Kidney capillary endothelial cell (primary cell): ENCODE results near the gene C3orf49.

Experiments used
- DNase-seq: peaks from one replicate; pipeline ENCODE4 v3.0.0-alpha.2; 2018; ENCODE audit warnings: low spot score

Gene C3orf49

GRCh38 chr3:63819151-63819398 is at the start of gene C3orf49:
Gene C3orf49, plus strand, starts transcription at chr3:63819299. Its CDS starts 173 bp downstream, at chr3:63819472.
- DNase-seq = no peak

GRCh38 chr3:63774781-63775180 is 44.3 kb upstream of the C3orf49 start:
- no peak for DNase-seq

GRCh38 chr3:63779227-63779626 is 39.9 kb upstream of the C3orf49 start:
- DNase-seq = no peak

- peak; percentile 6 for DNase-seq
Observed at GRCh38 chr3:63791974-63792373, 27.1 kb upstream of the C3orf49 start.

- DNase-seq = no peak
Observed at GRCh38 chr3:63795438-63795837, 23.7 kb upstream of the C3orf49 start.

GRCh38 chr3:63798544-63798943 is 20.6 kb upstream of the C3orf49 start:
- no peak for DNase-seq

DNA sequence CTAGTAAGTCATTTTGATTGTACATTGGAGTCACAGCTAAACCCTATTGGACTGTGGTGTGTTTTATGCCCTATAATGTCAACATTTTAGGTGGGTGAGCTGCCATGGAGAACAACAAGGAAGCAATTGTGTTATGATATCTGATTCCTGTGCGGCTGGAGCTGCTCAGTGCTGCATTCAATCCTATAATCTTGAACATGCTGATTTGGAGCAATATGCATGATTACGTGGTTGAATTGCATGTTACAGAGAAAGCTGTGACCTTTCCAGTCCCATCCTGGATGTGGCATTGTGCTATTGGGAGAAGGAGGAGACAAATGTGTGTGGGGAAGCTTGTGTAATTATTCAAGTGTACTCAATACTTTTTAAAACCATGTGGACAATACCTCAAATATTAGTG is 20.1 kb upstream of the C3orf49 start:
- DNase-seq = no peak

DNA sequence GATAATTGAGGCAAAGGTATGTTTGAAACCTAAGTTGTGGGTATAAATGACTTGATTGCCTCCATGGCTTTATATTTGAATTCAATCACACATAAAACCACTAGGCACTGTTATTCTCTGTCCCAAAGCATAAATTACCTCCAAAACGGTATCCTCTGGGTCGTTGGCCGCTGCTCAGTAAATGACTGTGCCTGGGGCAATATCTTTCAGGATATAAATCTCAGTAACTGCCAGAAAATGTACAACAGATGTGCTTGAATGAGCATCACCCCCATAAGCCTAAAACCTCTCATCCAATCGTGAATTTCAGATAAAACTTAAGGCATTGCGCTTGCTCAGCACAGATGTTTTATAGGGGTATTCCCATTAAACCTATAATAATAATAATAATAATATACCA is 19.0 kb upstream of the C3orf49 start:
- DNase-seq = no peak

- no peak for DNase-seq
Observed at GRCh38 chr3:63803911-63804310, 15.2 kb upstream of the C3orf49 start.

- peak; percentile 59 for DNase-seq
Observed at GRCh38 chr3:63807961-63808565, 11.0 kb upstream of the C3orf49 start.

DNA sequence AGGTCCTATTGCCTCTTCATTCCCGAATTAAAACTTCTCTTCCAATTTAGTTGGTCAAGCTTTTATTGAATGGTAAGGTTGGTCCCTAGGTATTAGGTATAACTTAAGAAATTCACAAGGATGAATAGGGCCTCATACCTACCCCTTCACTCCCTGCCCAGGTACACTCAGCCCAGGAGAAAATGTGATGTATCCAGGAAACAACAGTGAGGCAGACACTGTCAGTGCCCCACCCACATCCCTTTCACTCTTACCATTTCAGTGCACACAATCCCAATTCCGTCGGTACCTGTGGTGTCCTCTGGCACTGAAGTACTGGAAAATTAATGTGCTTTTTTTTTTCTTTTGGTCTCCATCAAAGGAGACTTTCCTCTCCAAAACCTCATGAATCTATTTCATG is 10.5 kb upstream of the C3orf49 start:
- no peak for DNase-seq

- no peak for DNase-seq
Observed at GRCh38 chr3:63809607-63810006, 9.5 kb upstream of the C3orf49 start.

GRCh38 chr3:63814237-63814636 is 4.9 kb upstream of the C3orf49 start:
- no peak for DNase-seq

DNA sequence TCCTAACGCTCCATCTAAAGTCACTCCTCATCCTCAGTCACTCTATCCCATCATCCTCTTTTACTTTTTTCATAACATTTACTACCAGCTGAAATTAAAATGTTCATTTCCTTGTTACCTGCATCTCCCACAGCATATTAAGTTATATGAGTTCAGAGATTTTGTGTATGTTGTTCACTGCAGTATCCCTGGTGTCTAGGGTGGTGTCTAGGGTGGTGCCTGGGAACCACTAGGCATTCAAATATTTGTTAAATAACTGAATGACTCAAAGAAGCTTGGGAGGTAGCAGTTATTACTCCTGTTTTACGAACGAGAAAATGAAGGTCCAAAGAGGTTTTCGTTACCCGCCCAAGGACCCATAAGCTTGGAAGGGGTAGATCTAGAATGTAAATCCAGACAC is 1.9 kb upstream of the C3orf49 start:
- DNase-seq = no peak

- peak; percentile 53 for DNase-seq
Observed at GRCh38 chr3:63818282-63819150, 583 bp upstream of the C3orf49 start.

DNA sequence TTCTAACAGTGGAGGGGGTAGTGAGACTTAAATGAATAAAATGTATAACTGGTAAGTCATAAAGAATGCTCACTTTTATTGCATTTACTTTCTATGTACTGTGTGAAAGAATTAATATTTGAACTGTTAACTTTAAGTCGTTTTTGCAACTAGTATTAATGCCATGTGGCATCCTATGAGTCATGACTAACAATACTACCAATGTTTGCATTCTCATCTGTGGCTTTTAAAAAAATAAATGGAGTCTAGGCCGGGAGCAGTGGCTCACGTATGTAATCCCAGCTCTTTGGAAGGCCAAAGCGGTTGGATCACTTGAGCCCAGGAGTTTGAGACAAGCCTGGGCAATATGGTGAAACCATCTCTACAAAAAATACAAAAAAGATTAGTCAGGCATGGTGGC is 5.2 kb downstream of the C3orf49 start:
- no peak for DNase-seq

DNA sequence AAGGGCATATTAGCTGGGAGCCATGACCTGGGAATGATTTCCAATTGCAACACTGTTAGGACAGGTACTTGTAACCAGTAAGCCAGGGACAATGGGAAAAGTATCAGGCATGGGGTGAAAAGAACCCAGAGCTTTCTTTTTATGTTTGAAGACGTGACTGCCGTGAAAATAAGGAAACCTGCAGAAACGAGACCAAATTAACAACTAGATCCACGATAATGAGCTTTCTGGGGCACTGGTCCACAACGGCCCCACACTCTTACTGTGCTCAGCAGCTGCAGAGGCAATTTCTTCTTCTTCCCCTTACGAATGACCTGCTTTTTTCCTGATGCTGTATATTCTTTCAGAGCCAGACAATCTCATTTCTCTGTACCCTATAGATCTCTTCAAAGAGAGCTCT is 11.4 kb downstream of the C3orf49 start:
- DNase-seq = no peak

GRCh38 chr3:63832395-63832794 is 13.3 kb downstream of the C3orf49 start:
- no peak for DNase-seq

- DNase-seq = no peak
Observed at GRCh38 chr3:63841704-63842103, 22.6 kb downstream of the C3orf49 start.

GRCh38 chr3:63842127-63842526 is 23.0 kb downstream of the C3orf49 start:
- no peak for DNase-seq

- DNase-seq = no peak
Observed at GRCh38 chr3:63845215-63845614, 26.1 kb downstream of the C3orf49 start.

- DNase-seq = no peak
Observed at GRCh38 chr3:63847718-63848450, 28.8 kb downstream of the C3orf49 start.

DNA sequence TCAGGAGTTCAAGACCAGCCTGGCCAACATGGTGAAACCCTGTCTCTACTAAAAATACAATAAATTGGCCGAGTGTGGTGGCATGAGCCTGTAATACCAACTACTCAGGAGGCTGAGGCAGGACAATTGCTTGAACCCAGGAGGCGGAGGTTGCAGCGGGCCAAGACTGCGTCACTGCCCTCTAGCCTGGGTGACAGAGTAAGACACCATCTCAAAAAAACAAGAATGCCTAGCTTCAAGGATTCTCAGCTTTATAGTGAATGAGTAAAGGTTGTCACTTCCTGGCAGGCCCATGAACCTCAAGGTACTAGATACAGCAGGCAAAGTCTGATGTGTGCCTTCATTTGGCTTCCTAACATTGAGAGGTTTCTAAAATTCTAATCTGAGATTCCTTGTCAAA is 30.1 kb downstream of the C3orf49 start:
- no peak for DNase-seq
